ENCODE results near the gene PCDHA2.
"Not testable (repeated sequence)": the region's sequence is repeated elsewhere in the genome, so short reads cannot be mapped to it uniquely, and the experiment has no call there.

The PCDHA2 gene

GRCh38 chr5:140794595-140795258 is at the start of gene PCDHA2:
PCDHA2 (plus strand) TSS chr5:140794852.
- no peak for DNase-seq

- DNase-seq = no peak
Measured at GRCh38 chr5:140753561-140753960, 41.1 kb upstream of the PCDHA2 start.

GRCh38 chr5:140764177-140764973 is 30.3 kb upstream of the PCDHA2 start:
- no peak for DNase-seq

GRCh38 chr5:140767444-140767843 is 27.2 kb upstream of the PCDHA2 start:
- no peak for DNase-seq

- DNase-seq = no peak
Measured at GRCh38 chr5:140780512-140780911, 14.1 kb upstream of the PCDHA2 start.

- no peak for DNase-seq
Measured at GRCh38 chr5:140785905-140786686, 8.6 kb upstream of the PCDHA2 start, which contains the start of gene PCDHA1. PCDHA1 (plus strand) TSS chr5:140786140.

GRCh38 chr5:140787422-140787821 is 7.2 kb upstream of the PCDHA2 start:
- DNase-seq = not testable (repeated sequence)

GRCh38 chr5:140787849-140788504 is 6.7 kb upstream of the PCDHA2 start:
- DNase-seq = not testable (repeated sequence)

GRCh38 chr5:140791089-140791488 is 3.6 kb upstream of the PCDHA2 start:
- no peak for DNase-seq

- no peak for DNase-seq
Measured at GRCh38 chr5:140795259-140795641, 598 bp downstream of the PCDHA2 start.

- DNase-seq = not testable (repeated sequence)
Measured at GRCh38 chr5:140796072-140796717, 1.5 kb downstream of the PCDHA2 start.

GRCh38 chr5:140796718-140797095 is 2.1 kb downstream of the PCDHA2 start:
- DNase-seq = no peak

- DNase-seq = peak in 1 of 58 donors; percentile 13
Measured at GRCh38 chr5:140800816-140801493, 6.3 kb downstream of the PCDHA2 start, which contains the start of gene PCDHA3. PCDHA3 (plus strand) TSS chr5:140801057.

- peak in 3 of 58 donors; percentile 8 to 25 (median 25) for DNase-seq
Measured at GRCh38 chr5:140801494-140801841, 6.8 kb downstream of the PCDHA2 start.

GRCh38 chr5:140802381-140802780 is 7.7 kb downstream of the PCDHA2 start:
- not testable (repeated sequence) for DNase-seq

- DNase-seq = no peak
Measured at GRCh38 chr5:140802781-140803271, 8.2 kb downstream of the PCDHA2 start.

- peak in 16 of 58 donors; percentile 1 to 57 (median 26) for DNase-seq
Measured at GRCh38 chr5:140806834-140807775, 12.5 kb downstream of the PCDHA2 start, which contains the start of gene PCDHA4. PCDHA4 (plus strand) TSS chr5:140807068.

- DNase-seq = not testable (repeated sequence)
Measured at GRCh38 chr5:140808241-140808888, 13.7 kb downstream of the PCDHA2 start.

All from anterior cingulate cortex (tissue), 58 donors.